Lung microvascular endothelial cell (primary cell): ENCODE data around the gene RNF11. TPM values are rescaled to one million over a fixed set of nuclear protein-coding genes. Genes with fewer than 3 reads are reported as not detected.

Experiments
- DNase-seq, 2 donors: peaks; one replicate each; pipeline versions ENCODE4 v3.0.0 to v3.0.0-alpha.2; 2010; ENCODE audit warnings: low read depth in 2 of 2
- total RNA-seq: library from RNA; depleted of rRNA; stranded (reverse); fragments of >200 nt; gene quantifications from 2 replicates; pipeline ENCODE4 v1.2.1, GENCODE V29; 2014

RNF11 gene
- total RNA-seq, 1 donor from 2014 or later: 134 TPM

DNA sequence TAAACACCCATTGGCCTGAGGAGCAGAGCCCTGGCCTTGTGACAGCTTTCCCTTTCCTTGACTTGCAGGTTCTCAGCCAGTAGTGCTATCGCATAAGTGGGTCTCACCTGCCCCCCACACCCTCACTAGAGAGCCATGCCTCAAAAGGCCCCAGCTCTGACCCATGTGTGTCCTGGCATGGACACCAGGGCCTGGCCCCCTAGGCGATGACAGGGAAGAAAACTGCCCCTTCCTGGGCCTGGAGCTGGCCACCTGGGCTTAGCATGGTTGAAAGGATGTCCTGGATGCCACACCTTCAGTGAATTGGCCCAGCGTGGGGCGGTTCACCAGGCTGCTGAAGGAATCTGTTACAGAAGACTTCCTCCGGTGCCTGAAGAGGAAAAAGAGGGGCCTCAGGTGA lies 75.8 kb downstream of the RNF11 start:
- DNase-seq: no peak

- DNase-seq: no peak
Observed at GRCh38 chr1:51312718-51313117, 76.6 kb downstream of the RNF11 start.

- peak; percentile 12 to 30 for DNase-seq
Observed at GRCh38 chr1:51313268-51313852, 77.3 kb downstream of the RNF11 start.

DNA sequence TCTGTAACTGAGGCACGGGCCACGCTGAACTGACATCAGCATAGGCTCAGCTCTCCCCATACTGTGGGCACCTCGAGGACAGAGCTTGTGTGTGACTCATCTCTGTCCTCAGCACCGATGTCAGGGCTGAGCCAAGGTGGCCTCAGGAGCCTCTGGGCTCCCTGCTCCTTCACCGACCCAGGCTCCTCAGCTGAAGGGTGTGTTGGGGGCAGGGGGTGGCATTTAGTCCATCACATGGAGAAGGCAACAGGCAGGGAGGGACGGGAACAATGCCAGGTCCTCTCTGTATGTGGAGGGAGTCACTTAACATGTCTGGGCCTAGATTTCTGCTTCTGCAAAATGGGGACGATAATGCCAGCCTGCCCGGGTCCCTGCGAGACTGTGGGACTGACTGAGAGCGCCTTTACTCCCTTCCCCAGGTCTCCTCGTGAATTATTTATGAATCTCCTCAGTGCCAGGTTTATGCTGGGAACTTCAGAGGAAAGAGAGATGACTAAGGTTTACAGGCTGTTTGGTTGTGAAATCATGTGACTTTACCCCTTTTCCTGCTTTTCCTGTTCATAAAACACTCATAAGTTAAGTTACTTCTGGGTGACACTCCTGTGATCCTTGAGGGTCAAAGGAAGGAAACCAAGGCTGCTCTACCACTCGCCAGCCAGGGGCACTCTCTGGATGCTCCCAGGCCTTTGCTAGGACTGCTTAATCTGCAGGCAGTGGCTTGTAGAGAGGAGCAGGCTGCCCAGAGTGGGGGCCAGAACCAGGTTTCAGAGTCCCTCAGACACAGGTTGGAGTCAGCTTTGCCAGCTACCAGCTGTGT lies 78.1 kb downstream of the RNF11 start:
- peak; percentile 54 to 90 for DNase-seq

GRCh38 chr1:51314974-51315373 lies 78.9 kb downstream of the RNF11 start:
- DNase-seq: no peak

DNA sequence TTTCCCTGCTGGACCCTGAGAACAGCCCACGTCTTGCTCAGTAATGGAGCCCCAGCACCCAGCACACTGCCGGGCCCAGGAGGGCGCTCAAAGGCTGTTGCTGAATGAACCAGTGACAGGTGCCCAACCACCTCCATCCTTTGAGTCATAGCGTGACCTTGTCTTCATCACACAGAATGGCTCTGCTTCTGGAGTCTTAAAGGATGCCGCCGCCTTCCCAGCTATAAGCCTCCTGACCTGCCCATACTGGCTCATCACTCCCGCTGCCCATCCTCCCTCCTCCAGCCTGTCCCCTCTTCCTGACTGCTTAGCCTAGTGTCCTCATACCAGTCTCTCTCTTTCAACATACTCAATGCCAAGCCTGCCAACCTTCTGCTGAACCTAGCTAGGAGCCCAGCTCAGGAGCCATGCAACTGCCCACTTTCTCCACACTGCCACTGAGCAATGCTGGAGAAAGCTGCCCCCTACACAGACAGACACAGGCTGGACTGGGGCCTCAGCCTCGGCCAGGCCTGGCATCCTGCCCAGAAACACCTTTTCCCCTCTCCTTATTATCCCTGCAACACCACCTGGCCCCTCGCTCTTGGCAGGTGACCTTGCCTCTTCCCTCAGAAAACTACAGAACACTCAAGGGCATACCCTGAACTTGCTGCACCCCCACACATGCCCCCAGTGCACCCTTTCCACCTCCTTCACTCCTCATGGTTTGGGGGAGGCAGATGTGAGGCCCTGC lies 80.2 kb downstream of the RNF11 start:
- DNase-seq: no peak

- DNase-seq: no peak
Observed at GRCh38 chr1:51316846-51317120, 80.7 kb downstream of the RNF11 start.

GRCh38 chr1:51317798-51318197 lies 81.7 kb downstream of the RNF11 start:
- no peak for DNase-seq

- DNase-seq: no peak
Observed at GRCh38 chr1:51320967-51321923, 85.2 kb downstream of the RNF11 start.

GRCh38 chr1:51321924-51322280 lies 85.8 kb downstream of the RNF11 start:
- no peak for DNase-seq

DNA sequence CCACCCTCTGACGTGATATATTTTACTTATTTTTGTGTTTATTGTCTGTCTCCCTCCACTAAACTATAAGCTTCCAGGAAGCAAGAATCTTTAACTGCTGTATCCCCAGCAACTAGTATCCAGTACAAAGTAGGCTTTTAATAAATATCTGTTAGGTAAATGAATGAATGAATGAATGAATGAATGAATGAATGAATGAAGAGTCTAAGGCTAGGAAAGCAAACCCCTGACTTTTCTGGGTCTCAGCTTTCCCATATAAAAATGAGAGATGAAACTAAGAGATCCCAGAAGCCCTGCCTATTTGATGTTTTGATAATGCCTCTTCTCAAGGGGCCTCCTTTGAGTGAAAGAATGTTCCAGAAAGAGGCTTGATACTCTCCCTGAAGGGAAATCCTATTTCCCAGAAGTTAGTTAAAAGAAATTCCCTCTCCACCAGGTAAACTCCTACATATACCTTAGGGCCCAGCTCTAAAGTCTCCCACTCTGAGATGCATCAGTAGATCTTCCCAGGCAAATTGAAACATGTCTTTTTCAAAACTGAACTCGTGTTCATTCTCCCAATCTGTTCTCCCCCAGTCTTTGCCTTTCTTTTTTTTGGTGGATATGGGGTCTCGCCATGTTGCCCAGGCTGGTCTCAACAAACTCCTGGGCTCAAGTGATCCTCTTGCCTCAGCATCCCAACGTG lies 86.5 kb downstream of the RNF11 start:
- no peak for DNase-seq

Other genes starting within 250 kb of the RNF11 start
- not detected in 2 replicates for gene C1orf185, start 134.0 kb upstream of the RNF11 start, total RNA-seq
- 1.6 and 2.4 TPM in 2 replicates for gene TTC39A, start 94.3 kb downstream of the RNF11 start, total RNA-seq